PC-9 (cell line): ENCODE results near the gene TPCN2. TPM values are rescaled to one million over a fixed set of nuclear protein-coding genes. Genes with fewer than 3 reads are reported as not detected.

Source experiments
- BruUV-seq: library from RNA; stranded (reverse); fragments of 400-500 nt; replicated peaks from 2 replicates; lab custom pipeline; 2021; lab: Mats Ljungman, UMichigan
- CTCF ChIA-PET: fragments of 300-600 bp; sonication (Branson Sonifier 250); formaldehyde crosslinking; loops from one replicate; lab custom pipeline; 2022; ENCODE audit warnings: antibody characterized with exemption; lab: Charles Lee
- POLR2A ChIA-PET: fragments of 300-600 bp; sonication (Branson Sonifier 250); formaldehyde crosslinking; loops from one replicate; lab custom pipeline; 2022; ENCODE audit warnings: antibody characterized with exemption; ENCODE audit not compliant: unreplicated experiment; lab: Charles Lee
- DNase-seq, 2 experiments: peaks; one replicate each; pipeline versions ENCODE4 v3.0.0 to v3.0.0-alpha.2; 2015 to 2022; ENCODE audit warnings: mixed read lengths in 1 of 2
- H2AFZ ChIP-seq: fragments of 200-600 bp; sonication (generic); 2 replicates; pipeline ENCODE4 v1.8.1; 2017; ENCODE audit warnings: antibody characterized with exemption
- H3F3A ChIP-seq: fragments of 200-600 bp; sonication (generic); 2 replicates; pipeline ENCODE4 v1.8.1; 2017; ENCODE audit warnings: antibody characterized with exemption, mild to moderate bottlenecking, low read depth; ENCODE audit not compliant: insufficient read depth
- H3K27ac ChIP-seq: fragments of 200-600 bp; sonication (generic); 2 replicates; pipeline ENCODE4 v1.6.1; 2016; ENCODE audit warnings: mixed run types
- H3K27me3 ChIP-seq: fragments of 200-600 bp; sonication (generic); 2 replicates; pipeline ENCODE4 v1.6.1; 2016; ENCODE audit warnings: low read depth, mixed run types; ENCODE audit not compliant: insufficient read depth
- H3K36me3 ChIP-seq: fragments of 200-600 bp; sonication (generic); 2 replicates; pipeline ENCODE4 v1.6.1; 2016; ENCODE audit warnings: low read depth, mixed run types
- H3K4me1 ChIP-seq: fragments of 200-600 bp; sonication (generic); replicated peaks from 2 replicates; pipeline ENCODE4 v1.6.1; 2016; ENCODE audit warnings: mixed run types; ENCODE audit not compliant: insufficient read depth
- H3K4me2 ChIP-seq: fragments of 200-600 bp; sonication (generic); 2 replicates; pipeline ENCODE4 v1.6.1; 2017; ENCODE audit warnings: mixed run types
- H3K4me3 ChIP-seq: fragments of 200-600 bp; sonication (generic); 2 replicates; pipeline ENCODE4 v1.6.1; 2016; ENCODE audit warnings: mixed run types
- H3K79me2 ChIP-seq: fragments of 200-600 bp; sonication (generic); 2 replicates; pipeline ENCODE4 v1.6.1; 2017; ENCODE audit warnings: low read depth, mixed run types
- H3K9me2 ChIP-seq: fragments of 200-600 bp; sonication (generic); 2 replicates; pipeline ENCODE4 v1.8.1; 2017; ENCODE audit warnings: mild to moderate bottlenecking; ENCODE audit not compliant: insufficient read depth
- H3K9me3 ChIP-seq: fragments of 200-600 bp; sonication (generic); 2 replicates; pipeline ENCODE4 v1.8.1; 2016; ENCODE audit warnings: low read depth; ENCODE audit not compliant: insufficient read depth
- H4K20me1 ChIP-seq: fragments of 200-600 bp; sonication (generic); 2 replicates; pipeline ENCODE4 v1.8.1; 2017; ENCODE audit not compliant: insufficient read depth
- EZH2 ChIP-seq: fragments of 200-600 bp; sonication (generic); IDR thresholded peaks from 2 replicates; pipeline ENCODE4 v1.8.0; 2017; ENCODE audit warnings: antibody characterized with exemption, low read depth
- intact Hi-C: fragments of 100-400 bp; cut with micrococcal nuclease; formaldehyde crosslinking; loops from one replicate; pipeline ENCODE4 v1.10.0; 2022; ENCODE audit not compliant: unreplicated experiment
- total RNA-seq: library from RNA; stranded (reverse); gene quantifications from 2 replicates; pipeline ENCODE4 v1.2.3, GENCODE V29; 2021
- TF ChIP-seq, protein P1 (sequence below): fragments of 200-600 bp; sonication (generic); conservative IDR thresholded peaks from 2 replicates; pipeline ENCODE4 v1.6.1; 2017; ENCODE audit warnings: mixed run types, antibody characterized with exemption, mild to moderate bottlenecking, moderate library complexity

The TPCN2 gene
- total RNA-seq, 1 experiment from 2014 or later: 24.8 TPM

DNA sequence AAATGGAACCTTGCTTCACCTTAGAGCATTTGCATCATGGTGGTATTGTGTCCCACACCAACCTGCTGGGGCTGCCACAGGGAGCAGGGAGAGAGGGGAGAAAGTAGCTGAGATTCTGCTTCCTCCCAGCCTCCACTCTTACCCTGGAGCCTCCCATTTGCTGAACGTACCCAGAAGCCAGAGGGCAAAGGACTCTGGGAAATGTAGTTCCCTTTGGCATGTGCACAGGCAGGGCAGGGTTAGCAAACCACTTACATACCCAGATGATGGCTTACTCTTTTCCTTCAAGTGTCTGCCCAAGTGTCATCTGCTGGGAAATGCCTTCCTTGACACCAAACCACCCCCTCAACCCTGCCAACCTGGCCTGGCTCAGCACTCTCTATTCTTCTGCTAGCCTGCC, 123.9 kb downstream of the TPCN2 start:
- Histone ChIP-seq H3K9me3 (no peaks in the 10 kb centered on the region), H3K27ac (no peak overlapping the region), H3K9me2 (no peaks in the 10 kb centered on the region), H4K20me1 (no peaks in the 10 kb centered on the region), H2AFZ (no peak overlapping the region), H3K4me2 (no peak overlapping the region), H3K36me3 (no peaks in the 10 kb centered on the region), H3F3A (peaks cover 18% of the 10 kb centered on the region; the same call in 1 of the 2 replicates), H3K4me3 (no peak overlapping the region), H3K4me1 (peaks cover 35% of the 10 kb centered on the region), H3K27me3 (no peaks in the 10 kb centered on the region), H3K79me2 (no peaks in the 10 kb centered on the region)
- no TSS peak for BruUV-seq
- CTCF ChIA-PET: no interaction called here
- POLR2A ChIA-PET: no interaction called here
- no peak for DNase-seq
- intact Hi-C loops: no loop called here
- no peak for TF ChIP-seq EZH2
- TF ChIP-seq, protein P1, sequence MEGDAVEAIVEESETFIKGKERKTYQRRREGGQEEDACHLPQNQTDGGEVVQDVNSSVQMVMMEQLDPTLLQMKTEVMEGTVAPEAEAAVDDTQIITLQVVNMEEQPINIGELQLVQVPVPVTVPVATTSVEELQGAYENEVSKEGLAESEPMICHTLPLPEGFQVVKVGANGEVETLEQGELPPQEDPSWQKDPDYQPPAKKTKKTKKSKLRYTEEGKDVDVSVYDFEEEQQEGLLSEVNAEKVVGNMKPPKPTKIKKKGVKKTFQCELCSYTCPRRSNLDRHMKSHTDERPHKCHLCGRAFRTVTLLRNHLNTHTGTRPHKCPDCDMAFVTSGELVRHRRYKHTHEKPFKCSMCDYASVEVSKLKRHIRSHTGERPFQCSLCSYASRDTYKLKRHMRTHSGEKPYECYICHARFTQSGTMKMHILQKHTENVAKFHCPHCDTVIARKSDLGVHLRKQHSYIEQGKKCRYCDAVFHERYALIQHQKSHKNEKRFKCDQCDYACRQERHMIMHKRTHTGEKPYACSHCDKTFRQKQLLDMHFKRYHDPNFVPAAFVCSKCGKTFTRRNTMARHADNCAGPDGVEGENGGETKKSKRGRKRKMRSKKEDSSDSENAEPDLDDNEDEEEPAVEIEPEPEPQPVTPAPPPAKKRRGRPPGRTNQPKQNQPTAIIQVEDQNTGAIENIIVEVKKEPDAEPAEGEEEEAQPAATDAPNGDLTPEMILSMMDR: no peak

DNA sequence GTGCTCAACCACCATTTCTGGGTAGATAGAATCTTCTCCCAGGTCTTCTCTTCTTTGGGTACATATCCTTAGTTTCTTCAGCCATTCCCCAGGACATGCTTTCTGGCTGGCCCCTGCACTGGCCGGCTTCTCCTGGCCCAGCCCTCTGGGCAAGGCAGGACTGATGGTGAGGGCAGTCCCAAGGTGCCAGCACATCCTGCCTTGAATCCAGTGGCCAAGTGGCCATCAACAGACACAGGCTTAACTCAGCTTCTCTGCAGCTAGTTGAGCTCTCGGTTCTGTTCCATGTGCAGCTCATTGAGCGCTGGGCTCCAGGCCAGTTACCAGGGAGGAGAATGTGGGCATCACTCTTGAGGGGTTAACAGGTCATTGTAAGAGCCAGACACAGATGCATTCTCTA, 124.6 kb downstream of the TPCN2 start:
- intact Hi-C loops: no loop called here
- H3K9me3 ChIP-seq: no peaks in the 10 kb centered on the region

DNA sequence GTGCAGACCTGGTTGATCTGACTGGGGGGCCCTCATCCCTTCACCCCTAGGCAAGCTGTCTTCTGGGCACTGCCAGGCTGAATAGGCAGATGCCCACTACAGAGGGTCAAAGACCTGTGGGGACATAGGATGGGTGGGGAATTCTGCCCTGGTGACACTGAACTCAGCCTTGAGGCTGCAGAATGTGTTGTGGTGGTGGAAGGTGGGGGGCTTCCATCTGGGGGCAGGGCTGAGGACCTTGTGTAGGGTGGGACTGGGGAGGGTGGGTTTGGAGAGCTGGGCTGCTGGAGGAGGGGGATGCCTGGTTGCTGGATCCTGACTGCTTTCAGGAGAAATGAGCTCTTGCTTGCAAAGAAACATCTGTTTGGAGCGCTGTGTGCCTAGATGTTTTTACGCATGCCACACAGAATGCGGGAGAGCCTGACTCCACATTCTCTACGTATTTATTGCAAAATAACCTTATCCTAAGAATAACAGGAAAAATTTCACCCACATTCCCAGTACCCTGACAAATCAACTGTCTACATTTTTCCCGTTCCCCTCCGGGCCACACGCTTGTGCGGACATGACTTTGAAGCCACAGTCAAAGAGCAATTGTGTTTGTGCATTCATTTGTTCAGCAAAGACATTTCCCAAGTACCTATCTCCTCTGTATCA, 125.3 kb downstream of the TPCN2 start:
- no peak overlapping the region for H3K4me2 ChIP-seq
- no peak overlapping the region for H3K4me3 ChIP-seq
- H4K20me1 ChIP-seq: no peaks in the 10 kb centered on the region
- H2AFZ ChIP-seq: no peak overlapping the region
- H3K9me3 ChIP-seq: no peaks in the 10 kb centered on the region
- CTCF ChIA-PET: no interaction called here
- H3K9me2 ChIP-seq: no peaks in the 10 kb centered on the region
- BruUV-seq: no TSS peak
- no peaks in the 10 kb centered on the region for H3K36me3 ChIP-seq
- H3K79me2 ChIP-seq: no peaks in the 10 kb centered on the region
- no peak for TF ChIP-seq EZH2
- TF ChIP-seq, protein P1: no peak
- H3F3A ChIP-seq: peaks cover 9% of the 10 kb centered on the region; the same call in 1 of the 2 replicates
- intact Hi-C loops: no loop called here
- H3K27me3 ChIP-seq: no peaks in the 10 kb centered on the region
- DNase-seq: no peak
- peaks cover 21% of the 10 kb centered on the region for H3K4me1 ChIP-seq
- H3K27ac ChIP-seq: no peak overlapping the region
- POLR2A ChIA-PET: no interaction called here

More for the DNA sequence above, 124.6 kb downstream of the TPCN2 start:
- Histone ChIP-seq H3K9me2 (no peaks in the 10 kb centered on the region), H4K20me1 (no peaks in the 10 kb centered on the region), H3K4me1 (peaks cover 28% of the 10 kb centered on the region), H3K4me2 (no peak overlapping the region), H3K4me3 (no peak overlapping the region), H3K79me2 (no peaks in the 10 kb centered on the region), H3K27me3 (no peaks in the 10 kb centered on the region), H3K27ac (no peak overlapping the region), H3K36me3 (no peaks in the 10 kb centered on the region), H2AFZ (no peak overlapping the region), H3F3A (peaks cover 14% of the 10 kb centered on the region; the same call in 1 of the 2 replicates)
- ChIA-PET CTCF (no interaction called here), POLR2A (no interaction called here)
- no peak for DNase-seq
- TF ChIP-seq EZH2: no peak
- TF ChIP-seq, protein P1: no peak
- BruUV-seq: no TSS peak
